Measurements from ENCODE around the gene HOXA5.

- TF ChIP-seq, protein P1, sequence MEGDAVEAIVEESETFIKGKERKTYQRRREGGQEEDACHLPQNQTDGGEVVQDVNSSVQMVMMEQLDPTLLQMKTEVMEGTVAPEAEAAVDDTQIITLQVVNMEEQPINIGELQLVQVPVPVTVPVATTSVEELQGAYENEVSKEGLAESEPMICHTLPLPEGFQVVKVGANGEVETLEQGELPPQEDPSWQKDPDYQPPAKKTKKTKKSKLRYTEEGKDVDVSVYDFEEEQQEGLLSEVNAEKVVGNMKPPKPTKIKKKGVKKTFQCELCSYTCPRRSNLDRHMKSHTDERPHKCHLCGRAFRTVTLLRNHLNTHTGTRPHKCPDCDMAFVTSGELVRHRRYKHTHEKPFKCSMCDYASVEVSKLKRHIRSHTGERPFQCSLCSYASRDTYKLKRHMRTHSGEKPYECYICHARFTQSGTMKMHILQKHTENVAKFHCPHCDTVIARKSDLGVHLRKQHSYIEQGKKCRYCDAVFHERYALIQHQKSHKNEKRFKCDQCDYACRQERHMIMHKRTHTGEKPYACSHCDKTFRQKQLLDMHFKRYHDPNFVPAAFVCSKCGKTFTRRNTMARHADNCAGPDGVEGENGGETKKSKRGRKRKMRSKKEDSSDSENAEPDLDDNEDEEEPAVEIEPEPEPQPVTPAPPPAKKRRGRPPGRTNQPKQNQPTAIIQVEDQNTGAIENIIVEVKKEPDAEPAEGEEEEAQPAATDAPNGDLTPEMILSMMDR (IDR thresholded peaks at IDR 0.05 in 2 of 3, conservative IDR thresholded peaks at IDR 0.05 in 1 of 3; ENCODE audit: control insufficient read depth in 2 of 3, extremely low read depth in 1 of 3, insufficient read depth in 1 of 3, low read depth in 3 of 3, low read length in 3 of 3), result no peak
- TF ChIP-seq SIN3A (IDR thresholded peaks at IDR 0.05; ENCODE audit: low read depth, low read length) (no peak), ESRRA (IDR thresholded peaks at IDR 0.05; ENCODE audit: low read length) (no peak), MAX (IDR thresholded peaks at IDR 0.05; ENCODE audit: low read depth, low read length) (no peak), SP1 (IDR thresholded peaks at IDR 0.05; ENCODE audit: low read depth, low read length) (no peak), TAF1 (IDR thresholded peaks at IDR 0.05; ENCODE audit: borderline replicate concordance, low read depth, low read length) (no peak), TCF3 (IDR thresholded peaks at IDR 0.05; ENCODE audit: borderline replicate concordance, insufficient read depth, low read depth, low read length) (no peak)
Measured at GRCh38 chr7:27156916-27157701, 13.6 kb upstream of the HOXA5 start.
